OCI-LY1 (cell line): Measurements from ENCODE around the gene DUSP14.

ENCODE experiments used
- H2AFZ ChIP-seq: fragments of 200-600 bp; sonication (generic), shearing (Covaris generic); 2 replicates; pipeline ENCODE4 v1.6.0; 2014; ENCODE audit warnings: antibody characterized with exemption, mild to moderate bottlenecking, low read length
- H3F3A ChIP-seq: fragments of 200-600 bp; sonication (generic), shearing (Covaris generic); 2 replicates; pipeline ENCODE4 v1.6.0; 2014; ENCODE audit warnings: mild to moderate bottlenecking, antibody characterized with exemption, low read length, moderate library complexity; ENCODE audit not compliant: insufficient read depth
- H3K27ac ChIP-seq: fragments of 200-600 bp; sonication (generic); 2 replicates; pipeline ENCODE4 v1.5.1; 2014; ENCODE audit warnings: low read length, mixed run types, mild to moderate bottlenecking, low read depth; ENCODE audit not compliant: poor library complexity, severe bottlenecking
- H3K27me3 ChIP-seq: fragments of 200-600 bp; sonication (generic); 2 replicates; pipeline ENCODE4 v1.6.0; 2014; ENCODE audit warnings: antibody characterized with exemption, mild to moderate bottlenecking, low read length, moderate library complexity; ENCODE audit not compliant: insufficient read depth
- H3K36me3 ChIP-seq: fragments of 200-600 bp; sonication (generic); 2 replicates; pipeline ENCODE4 v1.6.1; 2014; ENCODE audit warnings: mild to moderate bottlenecking, antibody characterized with exemption, low read length, moderate library complexity, mixed read lengths; ENCODE audit not compliant: insufficient read depth
- H3K4me1 ChIP-seq: fragments of 200-600 bp; sonication (generic); 2 replicates; pipeline ENCODE4 v1.5.1; 2014; ENCODE audit warnings: mild to moderate bottlenecking, low read length, moderate library complexity; ENCODE audit not compliant: insufficient read depth, severe bottlenecking
- H3K4me2 ChIP-seq: fragments of 200-600 bp; sonication (generic), shearing (Covaris generic); 2 replicates; pipeline ENCODE4 v1.6.1; 2014; ENCODE audit warnings: low read length
- H3K4me3 ChIP-seq: fragments of 200-600 bp; sonication (generic); 2 replicates; pipeline ENCODE4 v1.5.1; 2014; ENCODE audit warnings: low read length, low read depth, mild to moderate bottlenecking, mixed read lengths; ENCODE audit not compliant: poor library complexity, severe bottlenecking
- H3K79me2 ChIP-seq: fragments of 200-600 bp; shearing (Covaris generic); 2 replicates; pipeline ENCODE4 v1.6.1; 2016; ENCODE audit warnings: mixed run types, low read length, mixed read lengths; ENCODE audit not compliant: insufficient read depth
- H3K9ac ChIP-seq: fragments of 200-600 bp; sonication (generic), shearing (Covaris generic); 2 replicates; pipeline ENCODE4 v1.6.1; 2014; ENCODE audit warnings: mild to moderate bottlenecking, low read length, mixed read lengths
- H3K9me2 ChIP-seq: fragments of 200-600 bp; sonication (generic), shearing (Covaris generic); 2 replicates; pipeline ENCODE4 v1.6.1; 2014; ENCODE audit warnings: low read depth, mild to moderate bottlenecking, low read length, mixed read lengths
- H3K9me3 ChIP-seq: fragments of 200-600 bp; shearing (Covaris generic); 2 replicates; pipeline ENCODE4 v1.6.1; 2014; ENCODE audit warnings: low read length, mixed read lengths
- H4K20me1 ChIP-seq: fragments of 200-600 bp; sonication (generic), shearing (Covaris generic); 2 replicates; pipeline ENCODE4 v1.6.0; 2016; ENCODE audit warnings: mild to moderate bottlenecking, low read length; ENCODE audit not compliant: insufficient read depth
- CTCF ChIP-seq: fragments of 200-600 bp; sonication (generic), shearing (Covaris generic); IDR thresholded peaks from 2 replicates; pipeline ENCODE4 v1.5.1; 2017; ENCODE audit warnings: mild to moderate bottlenecking, antibody characterized with exemption, low read length, moderate library complexity, mixed read lengths
- EZH2 ChIP-seq: fragments of 200-600 bp; sonication (generic), shearing (Covaris generic); IDR thresholded peaks from 2 replicates; pipeline ENCODE4 v1.8.0; 2017; ENCODE audit warnings: borderline replicate concordance, mixed run types, mild to moderate bottlenecking, antibody characterized with exemption, low read length, moderate library complexity, mixed read lengths

Gene DUSP14

DNA sequence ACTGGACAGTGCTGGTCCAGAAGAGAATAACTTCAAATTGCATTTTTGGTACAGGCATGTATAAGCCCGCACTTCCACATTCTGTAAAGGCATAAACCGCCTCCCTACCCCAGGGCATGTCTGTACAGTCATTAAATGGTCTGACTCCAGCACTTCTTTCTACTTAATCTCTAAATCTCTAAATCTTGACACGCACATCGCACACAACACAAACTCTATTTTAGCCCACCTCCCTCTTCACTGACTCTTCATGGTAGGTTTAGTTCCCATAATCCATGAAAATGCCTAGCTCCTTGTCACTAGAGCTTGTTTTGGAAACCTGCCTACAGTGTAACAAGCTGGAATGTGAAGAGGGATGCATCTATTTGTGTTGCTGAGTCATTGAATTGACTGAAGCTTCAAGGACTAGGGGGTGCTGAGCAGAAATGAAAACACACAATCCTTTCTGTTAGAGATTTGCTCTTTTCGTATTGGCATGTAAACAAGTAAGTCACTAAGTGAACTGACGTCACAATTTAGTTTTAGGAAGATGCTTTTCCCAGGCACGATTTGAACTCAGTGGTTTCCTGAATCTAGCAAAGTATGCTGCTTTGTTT lies 1.6 kb upstream of the DUSP14 start:
- peak overlapping the region; percentile 65 for H3K4me3 ChIP-seq
- H3F3A ChIP-seq: peaks cover 7% of the 10 kb centered on the region
- peak overlapping the region; percentile 10 for H3K27ac ChIP-seq
- peak overlapping the region; percentile 87 for H3K4me2 ChIP-seq
- no peaks in the 10 kb centered on the region for H3K9me3 ChIP-seq
- H3K27me3 ChIP-seq: no peaks in the 10 kb centered on the region
- H2AFZ ChIP-seq: no peak overlapping the region
- H3K9me2 ChIP-seq: no peaks in the 10 kb centered on the region
- H3K36me3 ChIP-seq: no peaks in the 10 kb centered on the region
- H3K9ac ChIP-seq: peak overlapping the region; percentile 69
- peaks cover 42% of the 10 kb centered on the region for H3K4me1 ChIP-seq
- H3K79me2 ChIP-seq: peaks cover 10% of the 10 kb centered on the region; the same call in 1 of the 2 replicates
- TF ChIP-seq CTCF: no peak
- no peak for TF ChIP-seq EZH2
- H4K20me1 ChIP-seq: no peaks in the 10 kb centered on the region

GRCh38 chr17:37488607-37489196 lies 989 bp upstream of the DUSP14 start:
- peaks cover 10% of the 10 kb centered on the region; the same call in 1 of the 2 replicates for H3K79me2 ChIP-seq
- no peaks in the 10 kb centered on the region for H3K27me3 ChIP-seq
- H2AFZ ChIP-seq: no peak overlapping the region
- H3K4me1 ChIP-seq: peaks cover 37% of the 10 kb centered on the region
- peak overlapping the region; percentile 72 for H3K27ac ChIP-seq
- H4K20me1 ChIP-seq: no peaks in the 10 kb centered on the region
- H3F3A ChIP-seq: peaks cover 7% of the 10 kb centered on the region
- TF ChIP-seq CTCF (no peak), EZH2 (no peak)
- H3K4me2 ChIP-seq: peak overlapping the region; percentile 87
- H3K9ac ChIP-seq: peak overlapping the region; percentile 69
- no peaks in the 10 kb centered on the region for H3K9me3 ChIP-seq
- peak overlapping the region; percentile 65 for H3K4me3 ChIP-seq
- no peaks in the 10 kb centered on the region for H3K36me3 ChIP-seq
- no peaks in the 10 kb centered on the region for H3K9me2 ChIP-seq

- H2AFZ ChIP-seq: no peak overlapping the region
- H3K9me2 ChIP-seq: no peaks in the 10 kb centered on the region
- H3K9me3 ChIP-seq: no peaks in the 10 kb centered on the region
- H3K4me2 ChIP-seq: peak overlapping the region; percentile 87
- H3K9ac ChIP-seq: peak overlapping the region; percentile 71
- H3K4me1 ChIP-seq: peaks cover 48% of the 10 kb centered on the region
- peak overlapping the region; percentile 33 for H3K27ac ChIP-seq
- no peaks in the 10 kb centered on the region for H4K20me1 ChIP-seq
- peaks cover 14% of the 10 kb centered on the region for H3K79me2 ChIP-seq
- H3F3A ChIP-seq: peaks cover 7% of the 10 kb centered on the region
- H3K4me3 ChIP-seq: peak overlapping the region; percentile 82
- H3K36me3 ChIP-seq: no peaks in the 10 kb centered on the region
- no peaks in the 10 kb centered on the region for H3K27me3 ChIP-seq
- TF ChIP-seq CTCF (peak; percentile 46), EZH2 (no peak)
Observed at GRCh38 chr17:37490022-37490587, 414 bp downstream of the DUSP14 start.
